DND-41 (cell line): ENCODE results near the gene ARVCF.

Source experiments
- CTCF ChIP-seq: IDR thresholded peaks from 2 replicates; pipeline ENCODE4 v1.5.1; 2012; ENCODE audit warnings: borderline replicate concordance, low read length, moderate library complexity, mild to moderate bottlenecking; ENCODE audit not compliant: poor library complexity, severe bottlenecking; ENCODE audit errors: extremely low read depth
- EZH2 ChIP-seq: IDR thresholded peaks from 3 replicates; pipeline ENCODE4 v1.6.1; 2012; ENCODE audit warnings: borderline replicate concordance, low read depth, mild to moderate bottlenecking, moderate library complexity, low read length, inconsistent platforms; ENCODE audit not compliant: severe bottlenecking

GRCh38 chr22:19955241-19956128, 61.1 kb downstream of the ARVCF start:
- TF ChIP-seq CTCF (no peak), EZH2 (no peak)
